Measurements from ENCODE around the gene METAP1.

- TF ChIP-seq, protein P1, sequence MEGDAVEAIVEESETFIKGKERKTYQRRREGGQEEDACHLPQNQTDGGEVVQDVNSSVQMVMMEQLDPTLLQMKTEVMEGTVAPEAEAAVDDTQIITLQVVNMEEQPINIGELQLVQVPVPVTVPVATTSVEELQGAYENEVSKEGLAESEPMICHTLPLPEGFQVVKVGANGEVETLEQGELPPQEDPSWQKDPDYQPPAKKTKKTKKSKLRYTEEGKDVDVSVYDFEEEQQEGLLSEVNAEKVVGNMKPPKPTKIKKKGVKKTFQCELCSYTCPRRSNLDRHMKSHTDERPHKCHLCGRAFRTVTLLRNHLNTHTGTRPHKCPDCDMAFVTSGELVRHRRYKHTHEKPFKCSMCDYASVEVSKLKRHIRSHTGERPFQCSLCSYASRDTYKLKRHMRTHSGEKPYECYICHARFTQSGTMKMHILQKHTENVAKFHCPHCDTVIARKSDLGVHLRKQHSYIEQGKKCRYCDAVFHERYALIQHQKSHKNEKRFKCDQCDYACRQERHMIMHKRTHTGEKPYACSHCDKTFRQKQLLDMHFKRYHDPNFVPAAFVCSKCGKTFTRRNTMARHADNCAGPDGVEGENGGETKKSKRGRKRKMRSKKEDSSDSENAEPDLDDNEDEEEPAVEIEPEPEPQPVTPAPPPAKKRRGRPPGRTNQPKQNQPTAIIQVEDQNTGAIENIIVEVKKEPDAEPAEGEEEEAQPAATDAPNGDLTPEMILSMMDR (IDR thresholded peaks at IDR 0.05): no peak
- no peak for TF ChIP-seq MYC (IDR thresholded peaks at IDR 0.05; ENCODE audit: borderline replicate concordance, low read length)
Observed at GRCh38 chr4:98963538-98964433, 31.7 kb upstream of the METAP1 start.

Measured in A549 (cell line).